Putamen (tissue), 1 donor: ENCODE results near the gene SLITRK2.

Experiments
- DNase-seq: peaks from one replicate; pipeline ENCODE4 v3.0.0-alpha.2; 2016; ENCODE audit warnings: low spot score

SLITRK2 gene, protein sequence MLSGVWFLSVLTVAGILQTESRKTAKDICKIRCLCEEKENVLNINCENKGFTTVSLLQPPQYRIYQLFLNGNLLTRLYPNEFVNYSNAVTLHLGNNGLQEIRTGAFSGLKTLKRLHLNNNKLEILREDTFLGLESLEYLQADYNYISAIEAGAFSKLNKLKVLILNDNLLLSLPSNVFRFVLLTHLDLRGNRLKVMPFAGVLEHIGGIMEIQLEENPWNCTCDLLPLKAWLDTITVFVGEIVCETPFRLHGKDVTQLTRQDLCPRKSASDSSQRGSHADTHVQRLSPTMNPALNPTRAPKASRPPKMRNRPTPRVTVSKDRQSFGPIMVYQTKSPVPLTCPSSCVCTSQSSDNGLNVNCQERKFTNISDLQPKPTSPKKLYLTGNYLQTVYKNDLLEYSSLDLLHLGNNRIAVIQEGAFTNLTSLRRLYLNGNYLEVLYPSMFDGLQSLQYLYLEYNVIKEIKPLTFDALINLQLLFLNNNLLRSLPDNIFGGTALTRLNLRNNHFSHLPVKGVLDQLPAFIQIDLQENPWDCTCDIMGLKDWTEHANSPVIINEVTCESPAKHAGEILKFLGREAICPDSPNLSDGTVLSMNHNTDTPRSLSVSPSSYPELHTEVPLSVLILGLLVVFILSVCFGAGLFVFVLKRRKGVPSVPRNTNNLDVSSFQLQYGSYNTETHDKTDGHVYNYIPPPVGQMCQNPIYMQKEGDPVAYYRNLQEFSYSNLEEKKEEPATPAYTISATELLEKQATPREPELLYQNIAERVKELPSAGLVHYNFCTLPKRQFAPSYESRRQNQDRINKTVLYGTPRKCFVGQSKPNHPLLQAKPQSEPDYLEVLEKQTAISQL

DNA sequence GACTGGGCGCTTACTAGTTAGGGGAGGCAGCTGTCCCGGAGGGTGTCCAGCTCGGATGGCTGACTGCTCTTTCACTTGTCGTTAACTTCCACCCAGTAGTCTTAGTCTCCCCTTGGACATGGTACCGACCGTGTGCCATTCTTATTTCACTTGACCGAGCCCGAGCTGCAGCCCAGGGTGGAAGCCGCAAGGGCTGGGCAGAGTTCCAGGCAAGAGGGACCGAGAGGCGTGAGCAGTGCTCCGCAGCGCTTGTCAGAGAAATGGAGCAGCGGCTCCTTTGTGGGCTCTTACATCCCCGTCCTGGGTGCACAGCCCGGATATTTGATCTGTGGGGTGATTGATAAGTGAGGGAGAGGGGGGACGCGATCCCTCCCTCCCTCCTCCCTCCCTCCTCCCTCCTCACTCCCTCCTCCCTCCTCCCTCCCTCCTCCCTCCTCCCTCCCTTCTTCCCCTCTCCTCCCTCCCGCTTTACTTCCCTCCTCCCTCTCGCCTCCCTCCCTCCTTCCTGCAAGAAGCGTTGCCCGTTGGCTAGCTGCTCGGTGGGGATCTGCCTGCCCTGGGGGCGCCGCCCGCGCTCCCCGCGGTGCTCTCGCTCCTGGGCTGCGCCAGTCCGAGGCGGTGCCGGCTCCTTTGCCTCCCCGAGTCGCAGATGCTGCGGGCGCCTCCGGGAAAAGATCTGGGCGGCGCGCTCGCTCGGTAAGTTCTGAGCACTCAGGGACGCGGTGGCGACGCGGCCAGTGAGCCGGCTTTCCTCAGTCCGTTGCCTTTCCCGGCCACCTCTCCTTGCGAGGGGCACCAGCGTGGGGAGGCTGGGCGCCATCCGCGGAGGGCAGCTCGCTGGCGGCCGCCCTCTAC is at the start of gene SLITRK2:
Gene SLITRK2 (plus strand): TSS at position 499 of the 855 bp plus-strand sequence. CDS start 4,597 bp downstream, outside the sequence.
- peak; percentile 78 for DNase-seq

DNA sequence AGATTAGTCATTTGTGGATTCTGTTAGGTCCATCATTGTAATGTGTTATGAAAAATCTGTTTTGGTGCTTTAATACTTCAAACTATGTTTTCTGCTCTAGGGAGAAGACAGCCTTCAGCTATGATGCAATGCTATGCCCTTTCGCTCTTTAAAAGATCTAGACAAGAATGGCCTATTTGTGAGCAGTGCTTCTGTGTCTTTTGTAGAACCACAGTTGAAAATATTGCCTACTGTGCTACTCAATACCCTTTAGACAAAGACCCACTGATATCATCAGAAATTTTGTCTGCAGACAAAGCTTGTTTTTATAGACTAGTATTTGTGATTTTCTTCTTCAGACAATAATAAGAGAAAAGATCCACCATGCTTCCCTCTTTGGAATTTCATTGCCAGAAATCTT is 44.6 kb upstream of the SLITRK2 start:
- DNase-seq = peak; percentile 2

DNA sequence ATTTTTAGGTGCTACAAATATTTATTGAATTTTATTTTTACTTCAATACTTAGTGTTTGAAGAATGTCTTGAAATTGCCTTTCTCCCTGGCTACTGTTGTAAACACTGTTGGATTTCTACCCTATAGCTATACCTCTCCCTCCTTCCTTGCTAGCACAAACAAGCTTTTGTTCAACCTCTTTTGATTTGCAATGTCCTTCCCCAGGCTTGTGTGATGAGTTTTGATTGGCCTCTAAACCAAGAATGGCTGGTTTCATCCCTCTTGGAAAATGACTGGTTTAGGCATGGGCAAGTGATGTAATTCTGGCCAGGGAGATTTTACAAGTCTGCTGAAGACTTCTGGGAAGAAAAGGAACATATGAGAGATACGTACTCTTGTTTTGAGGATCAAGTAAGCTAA is 25.3 kb upstream of the SLITRK2 start:
- DNase-seq = no peak

DNA sequence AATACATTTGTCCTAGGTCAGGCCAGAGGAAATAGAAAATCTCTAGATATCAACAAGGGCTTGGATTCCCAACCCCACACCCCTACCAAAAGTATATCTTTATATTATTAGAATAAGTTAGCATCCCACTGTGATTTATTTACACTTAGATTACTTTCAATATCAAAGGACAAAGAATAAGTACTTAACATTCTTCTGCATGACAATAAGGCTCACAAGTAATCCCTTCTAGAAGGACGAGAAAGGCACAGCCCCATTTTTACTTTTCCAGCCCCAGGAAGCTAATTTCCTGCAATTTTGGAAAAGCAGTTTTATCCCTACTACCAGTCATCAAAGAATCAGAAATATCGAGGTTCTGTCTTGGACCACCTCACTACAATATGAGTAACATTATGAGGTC is 14.1 kb upstream of the SLITRK2 start:
- no peak for DNase-seq

DNA sequence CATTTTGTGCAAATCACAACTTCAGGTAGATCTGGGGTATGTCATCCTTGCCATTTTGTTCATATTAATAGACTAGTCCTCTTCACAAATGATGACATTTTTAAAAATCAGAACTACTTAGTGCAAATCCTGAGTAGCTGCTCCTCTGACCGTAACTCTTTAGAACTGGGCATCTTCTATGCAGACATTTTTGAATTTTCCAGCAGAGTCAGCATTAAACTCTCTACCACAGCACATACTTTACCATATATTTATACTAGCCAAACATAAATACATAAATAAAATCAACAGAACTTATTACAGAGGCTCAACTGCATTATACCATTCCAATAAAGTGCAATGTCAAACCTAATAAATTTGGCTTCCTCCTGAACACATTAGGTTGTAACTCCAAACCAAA is 4.5 kb upstream of the SLITRK2 start:
- DNase-seq = no peak

DNA sequence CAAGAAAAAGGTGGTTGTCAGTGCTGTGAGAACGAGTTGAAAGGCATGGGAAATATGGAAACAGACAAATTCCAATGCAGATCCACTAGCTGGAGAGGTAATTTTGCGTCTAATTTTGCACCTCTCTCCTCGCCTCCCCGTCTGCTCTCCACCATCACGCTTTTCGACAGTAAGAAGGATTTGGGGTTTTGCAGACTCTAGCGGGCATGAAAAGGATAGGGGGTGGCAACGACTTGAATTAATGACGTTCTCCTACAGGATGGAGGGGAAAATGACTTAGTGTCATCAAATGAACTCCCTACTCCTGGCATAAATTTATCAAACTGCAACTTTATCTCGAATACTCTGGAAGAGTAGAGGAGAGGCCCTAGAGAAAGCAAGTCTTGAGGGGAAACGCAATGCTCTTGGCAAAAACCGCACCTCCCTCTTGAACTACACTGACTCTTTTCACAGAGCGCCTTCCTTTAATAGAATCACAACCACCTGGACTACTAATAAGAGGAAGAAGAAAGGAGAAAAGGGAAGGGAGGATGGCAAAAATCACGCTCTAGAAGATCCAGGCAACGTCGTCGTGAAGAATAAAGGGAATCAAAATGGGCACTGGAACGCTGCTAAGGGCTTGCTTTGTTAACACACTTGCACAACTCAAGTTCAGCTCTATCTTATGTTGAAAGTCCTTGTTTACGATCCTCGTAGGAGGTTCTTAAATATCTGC is 871 bp upstream of the SLITRK2 start:
- no peak for DNase-seq

DNA sequence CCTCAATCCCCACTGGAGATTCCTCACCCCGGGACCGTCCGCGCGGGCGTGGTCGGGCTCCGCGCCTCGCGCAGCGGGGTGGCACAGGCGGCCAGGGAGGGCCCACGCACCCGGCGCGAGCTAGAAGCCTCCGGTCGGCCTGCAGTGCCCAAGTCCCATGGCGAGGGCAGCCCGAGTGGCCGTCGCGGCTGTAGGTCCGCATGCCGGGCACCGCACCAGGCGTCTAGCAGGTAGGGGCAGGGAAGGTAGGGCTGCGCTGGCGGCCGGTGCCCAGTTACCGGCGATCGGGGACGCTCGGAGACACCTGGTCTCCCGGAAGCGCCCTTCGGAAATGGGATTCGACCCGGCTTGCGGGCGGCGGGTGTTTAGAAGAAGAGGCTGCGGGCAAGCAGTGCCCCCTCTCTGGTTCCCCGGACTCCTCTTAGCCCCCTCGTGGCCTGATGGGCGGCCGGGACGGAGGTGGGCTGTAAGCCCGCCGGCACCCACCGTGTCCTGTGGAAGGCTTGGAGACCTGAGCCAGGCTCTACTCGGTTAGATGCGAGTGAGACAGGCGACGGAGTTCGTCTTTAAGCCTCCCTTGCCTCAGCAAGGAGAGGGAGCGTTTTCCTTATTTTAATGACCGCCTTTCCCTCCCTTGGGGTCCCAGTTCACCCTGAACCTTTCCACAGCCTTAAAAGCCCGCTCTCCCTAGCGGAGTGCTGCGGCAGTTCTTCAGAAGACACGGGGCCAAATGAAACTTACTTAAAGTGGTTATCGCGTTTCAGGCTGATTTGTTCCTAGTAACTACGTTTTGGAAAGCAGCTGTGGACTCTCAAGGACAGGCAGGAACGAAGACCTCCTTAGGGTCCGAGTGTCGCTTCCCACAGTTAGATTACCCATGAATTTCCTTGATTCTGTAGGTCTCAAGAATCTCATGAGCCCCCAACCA is 821 bp downstream of the SLITRK2 start:
- no peak for DNase-seq

DNA sequence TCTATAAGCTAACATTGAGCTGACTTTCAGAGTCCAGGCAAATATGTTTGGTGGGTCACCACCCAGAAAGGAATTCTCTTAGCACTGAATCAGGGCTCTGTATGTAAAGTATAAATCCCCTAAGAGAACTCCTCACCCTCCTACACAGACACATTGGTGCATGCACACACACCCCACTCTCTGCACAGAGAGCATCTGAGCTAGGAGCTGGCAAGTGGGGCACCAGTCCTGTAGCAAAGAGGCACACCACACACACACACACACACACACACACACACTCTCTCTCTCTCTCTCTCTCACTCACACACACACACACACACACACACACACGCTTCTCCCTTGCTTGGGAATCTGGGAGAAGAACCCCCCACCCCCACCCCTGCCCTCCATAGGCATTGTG is 3.2 kb downstream of the SLITRK2 start:
- DNase-seq = no peak

DNA sequence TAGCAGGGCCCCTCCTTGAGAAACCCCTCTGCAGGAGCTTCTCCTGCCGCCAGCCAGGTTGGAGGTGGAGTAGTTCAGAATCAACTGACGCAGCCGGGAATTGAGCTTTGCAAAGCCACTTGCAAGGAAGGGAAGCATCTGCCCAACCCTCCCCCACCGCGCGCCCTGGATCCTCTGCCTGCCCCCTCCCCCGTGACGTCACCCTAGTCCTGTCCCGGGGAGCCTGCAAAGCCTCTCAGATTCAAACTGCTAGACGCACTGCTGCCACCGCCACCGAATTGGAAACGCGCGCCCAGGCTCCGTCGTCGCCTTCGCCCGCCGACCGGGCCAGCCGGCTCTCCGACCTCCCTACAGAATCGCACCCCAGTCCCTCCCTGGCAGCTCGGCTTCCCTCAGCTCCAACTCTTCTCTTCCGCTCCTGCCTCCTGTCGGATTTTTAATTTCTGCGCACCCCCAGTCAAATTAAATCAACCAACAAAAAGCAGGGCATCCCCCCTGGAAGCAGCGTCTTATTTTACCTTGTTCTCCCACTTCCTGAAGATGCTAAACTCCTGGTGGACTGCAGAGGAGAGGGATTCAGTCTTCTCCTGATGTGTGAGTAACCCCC is 3.8 kb downstream of the SLITRK2 start:
- peak; percentile 85 for DNase-seq

DNA sequence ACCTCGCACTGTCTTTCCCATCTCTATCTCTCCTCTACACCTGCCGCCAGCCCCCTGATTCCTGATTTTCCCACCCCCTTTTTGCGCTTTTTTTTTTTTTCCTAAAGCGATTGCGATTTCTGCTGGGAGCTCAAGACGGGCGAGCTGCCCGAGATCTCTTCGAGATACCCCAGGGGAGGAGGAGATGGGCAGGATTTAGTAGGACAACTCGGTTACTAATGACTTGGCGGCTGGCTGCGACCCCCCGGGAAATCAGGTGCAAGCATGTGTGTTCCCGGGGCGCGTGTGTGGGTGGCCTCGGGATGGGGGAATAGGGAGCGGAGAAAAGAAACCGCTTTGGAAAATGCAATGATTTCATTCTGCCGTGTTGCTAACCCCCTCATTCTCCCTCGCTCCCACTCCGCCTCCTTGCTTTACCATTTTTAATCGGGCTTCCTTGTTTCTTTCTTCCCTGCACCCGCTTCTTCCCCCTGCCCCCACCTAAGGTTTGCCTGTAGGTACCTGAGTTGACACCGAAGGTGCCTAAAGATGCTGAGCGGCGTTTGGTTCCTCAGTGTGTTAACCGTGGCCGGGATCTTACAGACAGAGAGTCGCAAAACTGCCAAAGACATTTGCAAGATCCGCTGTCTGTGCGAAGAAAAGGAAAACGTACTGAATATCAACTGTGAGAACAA is 4.4 kb downstream of the SLITRK2 start:
- DNase-seq = no peak

DNA sequence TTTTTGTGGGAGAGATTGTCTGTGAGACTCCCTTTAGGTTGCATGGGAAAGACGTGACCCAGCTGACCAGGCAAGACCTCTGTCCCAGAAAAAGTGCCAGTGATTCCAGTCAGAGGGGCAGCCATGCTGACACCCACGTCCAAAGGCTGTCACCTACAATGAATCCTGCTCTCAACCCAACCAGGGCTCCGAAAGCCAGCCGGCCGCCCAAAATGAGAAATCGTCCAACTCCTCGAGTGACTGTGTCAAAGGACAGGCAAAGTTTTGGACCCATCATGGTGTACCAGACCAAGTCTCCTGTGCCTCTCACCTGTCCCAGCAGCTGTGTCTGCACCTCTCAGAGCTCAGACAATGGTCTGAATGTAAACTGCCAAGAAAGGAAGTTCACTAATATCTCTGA is 5.5 kb downstream of the SLITRK2 start:
- no peak for DNase-seq

DNA sequence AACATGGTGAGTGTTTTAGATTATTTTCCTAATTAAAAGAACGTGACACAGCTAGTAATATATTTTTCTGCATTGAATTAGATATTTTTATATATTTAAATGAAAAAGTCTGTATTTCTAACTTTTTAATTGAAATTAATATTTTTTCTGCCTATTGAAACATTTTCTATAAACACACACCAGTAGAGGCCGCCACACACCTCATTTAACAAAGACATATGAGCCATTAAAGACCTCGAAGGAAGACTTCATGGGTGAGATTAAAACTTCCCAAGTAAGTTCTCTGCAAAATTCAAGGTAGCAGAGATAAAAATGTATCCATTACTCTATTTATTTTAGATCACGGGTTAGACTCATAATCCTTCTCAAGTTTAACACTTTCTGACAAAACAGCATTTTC is 8.3 kb downstream of the SLITRK2 start:
- DNase-seq = no peak

DNA sequence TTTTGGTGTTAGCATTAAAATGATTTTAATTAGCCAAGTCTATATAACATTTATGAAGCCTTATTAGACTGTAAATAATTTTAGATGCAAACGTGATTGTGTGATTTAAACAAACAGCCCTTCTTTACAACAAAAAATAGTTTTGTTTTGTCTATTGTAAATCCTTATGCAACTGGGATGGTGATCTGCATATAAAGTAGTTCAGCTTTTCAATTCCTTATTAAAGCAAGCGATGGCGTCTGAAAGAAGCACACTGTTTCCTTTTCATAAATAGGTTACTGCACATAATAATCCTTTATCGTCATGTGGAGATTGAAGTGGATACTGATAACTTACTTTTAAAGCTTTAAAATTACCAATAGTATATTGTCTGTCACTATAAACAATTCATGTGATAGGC is 8.8 kb downstream of the SLITRK2 start:
- no peak for DNase-seq

DNA sequence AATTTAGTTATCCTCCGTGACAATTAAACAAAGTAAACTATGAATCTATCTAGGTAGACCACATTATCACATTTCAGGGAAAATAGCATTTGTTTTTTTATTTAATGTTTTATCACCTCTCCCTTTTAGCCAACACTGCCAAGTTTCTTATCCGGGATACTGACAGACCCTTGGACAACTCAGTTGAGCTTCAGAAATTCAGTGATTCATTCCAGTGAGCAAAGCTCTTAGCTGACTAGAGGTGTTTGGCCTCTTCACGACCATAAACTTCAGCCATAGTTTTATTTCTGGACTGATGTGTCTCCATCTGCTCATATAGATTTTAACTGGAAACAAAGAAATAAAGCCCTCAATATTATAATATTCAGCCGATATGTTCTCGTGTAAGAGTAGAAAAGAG is 15.2 kb downstream of the SLITRK2 start:
- DNase-seq = no peak

DNA sequence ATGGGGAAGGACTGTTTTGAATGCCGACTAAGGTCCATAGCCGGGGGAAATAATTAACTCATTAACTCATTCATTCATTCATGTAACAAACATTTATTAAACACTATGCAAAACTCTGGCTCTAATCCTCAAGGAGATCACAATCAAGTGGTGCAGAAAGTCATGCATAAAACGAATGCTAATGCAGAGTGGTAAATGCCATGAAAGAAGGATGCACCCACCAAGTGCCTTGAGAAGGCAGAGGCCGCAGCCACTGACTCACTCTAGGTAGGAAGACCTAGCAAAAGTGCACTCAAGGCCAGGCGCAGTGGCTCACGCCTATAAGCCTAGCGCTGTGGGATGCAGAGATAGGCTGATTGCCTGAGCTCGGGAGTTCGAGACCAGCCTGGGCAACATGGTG is 22.9 kb downstream of the SLITRK2 start:
- DNase-seq = no peak

DNA sequence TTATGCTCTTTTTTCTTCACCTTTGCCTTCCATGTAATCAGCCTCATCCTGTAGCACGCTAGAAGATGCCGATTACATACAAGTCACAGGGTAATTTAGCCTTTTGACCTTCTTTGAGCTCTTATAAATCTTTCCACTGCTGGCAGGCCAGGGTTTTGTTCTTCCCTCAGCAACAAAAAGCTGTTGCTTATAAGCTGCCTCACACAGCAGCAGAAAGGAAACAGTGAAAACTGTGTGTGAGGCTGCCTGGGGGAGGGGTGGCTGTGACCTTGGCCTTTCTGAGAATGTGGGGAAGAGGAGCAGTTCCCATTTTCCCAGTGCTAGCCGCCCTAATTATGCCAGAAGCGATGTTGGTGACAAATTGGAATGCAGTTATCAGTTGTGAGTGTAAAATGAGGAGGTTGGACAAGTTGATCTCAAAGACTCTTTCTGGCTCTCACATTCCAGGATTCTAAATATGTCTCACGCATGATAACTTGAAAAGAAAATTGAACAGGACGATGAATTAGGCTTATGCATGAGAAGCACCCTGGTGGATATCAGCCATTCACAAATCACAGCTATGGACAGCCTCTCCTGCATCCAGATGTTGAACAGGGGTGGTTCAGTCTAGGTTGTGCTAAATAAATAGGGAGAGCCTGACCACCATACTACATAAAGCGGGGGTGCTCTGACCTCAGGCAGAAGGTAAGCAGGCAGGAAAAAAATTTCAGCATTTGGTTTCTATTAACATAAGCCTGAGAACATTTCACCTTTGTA is 25.7 kb downstream of the SLITRK2 start:
- DNase-seq = no peak

DNA sequence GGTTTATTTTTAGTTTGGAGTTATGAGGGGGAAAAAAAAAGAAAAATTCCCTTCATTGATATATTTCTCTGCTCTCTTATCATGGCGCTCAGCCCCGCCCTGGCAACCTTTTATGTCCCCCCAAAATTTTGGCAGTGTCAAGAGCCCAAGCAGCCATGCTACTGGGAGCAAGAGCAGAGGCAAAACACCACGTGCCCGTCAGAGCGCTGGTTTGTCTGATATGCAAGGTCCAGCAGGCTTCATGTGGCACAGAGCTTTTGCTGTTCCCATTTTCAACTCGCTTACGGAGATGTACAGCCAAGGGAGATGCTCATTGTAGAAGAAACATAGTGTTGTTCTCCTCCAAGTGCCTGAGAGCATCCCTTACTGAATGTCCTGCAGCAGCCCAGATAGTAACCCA is 27.3 kb downstream of the SLITRK2 start:
- DNase-seq = no peak

DNA sequence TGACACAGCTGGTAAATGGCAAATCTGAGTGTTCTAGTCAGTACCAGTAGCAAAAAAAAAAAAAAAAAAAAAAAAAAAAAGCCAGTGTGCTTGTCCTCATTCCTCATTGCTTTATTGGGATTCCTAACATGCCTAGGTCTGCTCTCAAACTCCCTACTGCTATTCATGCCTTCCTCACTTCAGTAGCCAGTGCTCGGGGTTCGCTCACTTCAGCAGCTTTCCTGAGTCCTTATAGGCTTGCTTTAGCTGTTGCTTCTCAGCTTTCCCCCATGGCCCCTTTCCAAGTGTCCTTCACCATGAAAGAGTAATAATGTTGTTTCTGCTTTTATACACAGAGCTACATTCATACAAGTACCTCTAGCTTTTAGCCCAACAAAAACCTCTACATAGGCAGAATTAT is 30.8 kb downstream of the SLITRK2 start:
- DNase-seq = no peak

DNA sequence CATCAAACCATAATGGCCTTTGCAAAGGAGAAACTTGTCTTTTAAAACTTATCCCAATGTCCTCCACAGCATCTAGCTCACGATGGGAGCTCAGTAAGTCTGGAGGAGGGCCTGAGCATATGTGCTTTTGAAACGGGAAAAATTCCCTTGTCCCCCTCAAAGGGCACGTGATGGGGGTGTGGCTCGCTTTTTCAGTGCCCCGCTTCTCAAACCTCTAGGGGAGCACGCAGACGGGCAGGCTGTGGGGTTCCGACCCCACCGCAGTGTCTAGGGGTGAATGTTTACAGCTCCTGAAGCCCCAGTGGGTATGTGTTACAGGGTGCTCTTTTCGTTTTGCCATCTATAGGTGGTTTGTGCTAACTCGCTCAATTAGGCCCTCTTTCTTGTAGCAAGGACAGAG is 31.2 kb downstream of the SLITRK2 start:
- DNase-seq = no peak
